SK-N-MC (cell line): Measurements from ENCODE around the gene COQ2.

Source experiments
- DNase-seq: peaks from one replicate; pipeline ENCODE4 v3.0.0-alpha.2; 2011; ENCODE audit warnings: low read depth, low spot score
- H3K27ac ChIP-seq: fragments of 200-600 bp; sonication (generic); 2 replicates; pipeline ENCODE4 v1.5.1; 2016; ENCODE audit warnings: mixed run types
- H3K36me3 ChIP-seq: fragments of 200-600 bp; sonication (generic); 2 replicates; pipeline ENCODE4 v1.6.1; 2017; ENCODE audit warnings: antibody characterized with exemption, low read length, mixed read lengths; ENCODE audit not compliant: insufficient read depth
- H3K4me3 ChIP-seq: fragments of 200-600 bp; sonication (generic); 2 replicates; pipeline ENCODE4 v1.5.1; 2016
- H3K9ac ChIP-seq: fragments of 200-600 bp; sonication (generic); 2 replicates; pipeline ENCODE4 v1.8.0; 2017; ENCODE audit warnings: mixed run types, mixed read lengths; ENCODE audit not compliant: insufficient read length
- H3K9me3 ChIP-seq: fragments of 200-600 bp; sonication (generic); 2 replicates; pipeline ENCODE4 v1.6.1; 2017; ENCODE audit warnings: low read depth, mild to moderate bottlenecking, antibody characterized with exemption, low read length, moderate library complexity, mixed read lengths
- EZH2 ChIP-seq: fragments of 200-600 bp; sonication (generic); IDR thresholded peaks from one replicate; pipeline ENCODE4 v1.6.1; 2017; ENCODE audit warnings: antibody characterized with exemption
- FOXP2 ChIP-seq: optimal IDR thresholded peaks from 2 replicates; pipeline ENCODE3; 2011; ENCODE audit warnings: mild to moderate bottlenecking, moderate library complexity; ENCODE audit not compliant: insufficient read depth; ENCODE audit errors: extremely low read length, control extremely low read depth
- POLR2AphosphoS5 ChIP-seq: IDR thresholded peaks from 2 replicates; pipeline ENCODE4 v1.6.1; 2012; ENCODE audit warnings: mild to moderate bottlenecking, low read depth, low read length, borderline replicate concordance

Gene COQ2

GRCh38 chr4:83232082-83232481, 52.5 kb downstream of the COQ2 start:
- TF ChIP-seq POLR2AphosphoS5 (no peak), EZH2 (no peak), FOXP2 (no peak)
- no peak overlapping the region for H3K27ac ChIP-seq
- H3K36me3 ChIP-seq: no peaks in the 10 kb centered on the region
- DNase-seq: no peak
- H3K4me3 ChIP-seq: no peak overlapping the region
- no peaks in the 10 kb centered on the region for H3K9me3 ChIP-seq
- no peak overlapping the region for H3K9ac ChIP-seq

GRCh38 chr4:83231620-83232076, 53.0 kb downstream of the COQ2 start:
- no peak overlapping the region for H3K4me3 ChIP-seq
- H3K9me3 ChIP-seq: no peaks in the 10 kb centered on the region
- no peak for DNase-seq
- no peaks in the 10 kb centered on the region for H3K36me3 ChIP-seq
- no peak for TF ChIP-seq EZH2
- TF ChIP-seq FOXP2: no peak
- no peak overlapping the region for H3K9ac ChIP-seq
- no peak overlapping the region for H3K27ac ChIP-seq

- Histone ChIP-seq H3K27ac (no peak overlapping the region), H3K9ac (no peak overlapping the region), H3K4me3 (no peak overlapping the region), H3K36me3 (no peaks in the 10 kb centered on the region), H3K9me3 (no peaks in the 10 kb centered on the region)
- no peak for TF ChIP-seq EZH2
- no peak for TF ChIP-seq POLR2AphosphoS5
- TF ChIP-seq FOXP2: no peak
- no peak for DNase-seq
Measured at GRCh38 chr4:83230928-83231327, 53.7 kb downstream of the COQ2 start.

- Histone ChIP-seq H3K9me3 (no peaks in the 10 kb centered on the region), H3K4me3 (no peak overlapping the region), H3K9ac (no peak overlapping the region), H3K27ac (no peak overlapping the region), H3K36me3 (no peaks in the 10 kb centered on the region)
- no peak for TF ChIP-seq FOXP2
- TF ChIP-seq POLR2AphosphoS5: no peak
- TF ChIP-seq EZH2: no peak
- DNase-seq: no peak
Measured at GRCh38 chr4:83229791-83230190, 54.8 kb downstream of the COQ2 start.

GRCh38 chr4:83228231-83228630, 56.4 kb downstream of the COQ2 start:
- Histone ChIP-seq H3K4me3 (no peak overlapping the region), H3K9ac (no peak overlapping the region), H3K27ac (no peak overlapping the region), H3K36me3 (no peaks in the 10 kb centered on the region), H3K9me3 (no peaks in the 10 kb centered on the region)
- no peak for DNase-seq
- TF ChIP-seq FOXP2 (no peak), POLR2AphosphoS5 (no peak), EZH2 (no peak)

- Histone ChIP-seq H3K9me3 (no peaks in the 10 kb centered on the region), H3K36me3 (no peaks in the 10 kb centered on the region), H3K4me3 (no peak overlapping the region), H3K27ac (no peak overlapping the region), H3K9ac (no peak overlapping the region)
- TF ChIP-seq FOXP2 (no peak), EZH2 (no peak), POLR2AphosphoS5 (no peak)
- DNase-seq: no peak
Measured at GRCh38 chr4:83224502-83225197, 59.9 kb downstream of the COQ2 start.

GRCh38 chr4:83223781-83224180, 60.8 kb downstream of the COQ2 start:
- no peak overlapping the region for H3K27ac ChIP-seq
- H3K36me3 ChIP-seq: no peaks in the 10 kb centered on the region
- H3K4me3 ChIP-seq: no peak overlapping the region
- no peaks in the 10 kb centered on the region for H3K9me3 ChIP-seq
- DNase-seq: no peak
- TF ChIP-seq EZH2 (no peak), FOXP2 (no peak)
- H3K9ac ChIP-seq: no peak overlapping the region

- TF ChIP-seq POLR2AphosphoS5 (no peak), FOXP2 (no peak), EZH2 (no peak)
- Histone ChIP-seq H3K27ac (no peak overlapping the region), H3K9ac (no peak overlapping the region), H3K36me3 (no peaks in the 10 kb centered on the region), H3K9me3 (no peaks in the 10 kb centered on the region), H3K4me3 (no peak overlapping the region)
- no peak for DNase-seq
Measured at GRCh38 chr4:83221897-83222441, 62.6 kb downstream of the COQ2 start.
